IPS-15b (cell line): ENCODE data around the gene NMNAT1.
"Not testable (repeated sequence)": the region's sequence is repeated elsewhere in the genome, so short reads cannot be mapped to it uniquely, and the experiment has no call there.

Experiments used
- H3K27me3 ChIP-seq: one replicate; pipeline ENCODE4 v1.6.1; 2013; ENCODE audit warnings: low read length; ENCODE audit not compliant: control insufficient read depth, insufficient read depth
- H3K36me3 ChIP-seq: one replicate; pipeline ENCODE4 v1.6.1; 2013; ENCODE audit warnings: low read length; ENCODE audit not compliant: control insufficient read depth, insufficient read depth
- H3K4me1 ChIP-seq: one replicate; pipeline ENCODE4 v1.6.1; 2013; ENCODE audit warnings: mild to moderate bottlenecking, low read length; ENCODE audit not compliant: control insufficient read depth, insufficient read depth
- H3K4me3 ChIP-seq: one replicate; pipeline ENCODE4 v1.5.1; 2013; ENCODE audit warnings: low read depth, low read length
- H3K9ac ChIP-seq: one replicate; pipeline ENCODE4 v1.6.1; 2013; ENCODE audit warnings: low read depth, mild to moderate bottlenecking, low read length
- H3K9me3 ChIP-seq: one replicate; pipeline ENCODE4 v1.6.1; 2013; ENCODE audit warnings: mild to moderate bottlenecking, low read length; ENCODE audit not compliant: control insufficient read depth, insufficient read depth

Gene NMNAT1

DNA sequence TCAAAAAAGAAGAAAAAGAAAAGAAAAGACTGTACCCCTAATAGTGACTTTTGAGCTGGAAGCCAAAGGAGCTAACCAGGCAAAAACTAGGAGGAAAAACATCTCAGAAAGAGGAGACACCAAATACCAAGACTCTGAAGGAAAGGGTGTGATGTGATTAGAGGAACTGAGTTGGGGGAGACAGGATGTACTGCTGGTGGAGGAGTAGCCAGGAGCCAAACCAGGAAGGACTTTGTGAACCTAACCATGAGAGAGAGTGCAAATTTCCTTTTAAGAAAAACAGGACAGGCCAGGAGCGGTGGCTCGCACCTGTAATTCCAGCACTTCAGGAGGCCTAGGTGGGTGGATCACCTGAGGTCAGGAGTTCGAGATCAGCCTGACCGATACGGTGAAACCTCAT lies 49.6 kb downstream of the NMNAT1 start:
- peaks cover 3% of the 10 kb centered on the region for H3K4me1 ChIP-seq
- H3K27me3 ChIP-seq, result peaks cover 9% of the 10 kb centered on the region
- no peak overlapping the region for H3K4me3 ChIP-seq
- H3K9me3 ChIP-seq, result no peaks in the 10 kb centered on the region
- H3K9ac ChIP-seq, result no peak overlapping the region
- H3K36me3 ChIP-seq, result no peaks in the 10 kb centered on the region

DNA sequence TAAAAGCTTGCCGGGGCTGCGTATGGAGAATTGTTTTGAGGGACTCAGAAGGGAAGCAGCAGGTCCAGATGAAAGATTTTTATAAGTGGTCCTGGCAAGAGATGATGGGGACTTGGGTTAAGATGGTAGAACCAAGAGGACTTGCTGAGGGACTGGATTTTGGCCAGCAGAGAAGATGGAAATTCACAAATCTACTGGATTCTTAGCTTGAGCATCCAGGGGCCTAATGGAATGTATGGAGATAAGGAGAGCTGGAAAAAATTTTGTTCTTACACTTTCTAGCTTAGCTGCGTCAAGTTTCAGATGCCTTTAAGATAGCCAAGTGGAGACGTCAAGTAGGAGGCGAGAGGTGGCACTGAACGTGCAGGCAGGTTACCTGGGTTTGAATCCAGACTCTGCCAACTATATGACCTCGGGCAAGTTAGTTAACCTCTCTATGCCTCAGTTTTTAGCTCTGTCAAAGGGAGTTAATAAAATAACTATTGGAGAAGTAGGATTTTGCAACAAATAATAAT lies 50.3 kb downstream of the NMNAT1 start:
- H3K4me3 ChIP-seq, result no peak overlapping the region
- H3K9ac ChIP-seq, result no peak overlapping the region
- H3K4me1 ChIP-seq, result peaks cover 3% of the 10 kb centered on the region
- peaks cover 14% of the 10 kb centered on the region for H3K27me3 ChIP-seq
- no peaks in the 10 kb centered on the region for H3K9me3 ChIP-seq
- H3K36me3 ChIP-seq, result no peaks in the 10 kb centered on the region

DNA sequence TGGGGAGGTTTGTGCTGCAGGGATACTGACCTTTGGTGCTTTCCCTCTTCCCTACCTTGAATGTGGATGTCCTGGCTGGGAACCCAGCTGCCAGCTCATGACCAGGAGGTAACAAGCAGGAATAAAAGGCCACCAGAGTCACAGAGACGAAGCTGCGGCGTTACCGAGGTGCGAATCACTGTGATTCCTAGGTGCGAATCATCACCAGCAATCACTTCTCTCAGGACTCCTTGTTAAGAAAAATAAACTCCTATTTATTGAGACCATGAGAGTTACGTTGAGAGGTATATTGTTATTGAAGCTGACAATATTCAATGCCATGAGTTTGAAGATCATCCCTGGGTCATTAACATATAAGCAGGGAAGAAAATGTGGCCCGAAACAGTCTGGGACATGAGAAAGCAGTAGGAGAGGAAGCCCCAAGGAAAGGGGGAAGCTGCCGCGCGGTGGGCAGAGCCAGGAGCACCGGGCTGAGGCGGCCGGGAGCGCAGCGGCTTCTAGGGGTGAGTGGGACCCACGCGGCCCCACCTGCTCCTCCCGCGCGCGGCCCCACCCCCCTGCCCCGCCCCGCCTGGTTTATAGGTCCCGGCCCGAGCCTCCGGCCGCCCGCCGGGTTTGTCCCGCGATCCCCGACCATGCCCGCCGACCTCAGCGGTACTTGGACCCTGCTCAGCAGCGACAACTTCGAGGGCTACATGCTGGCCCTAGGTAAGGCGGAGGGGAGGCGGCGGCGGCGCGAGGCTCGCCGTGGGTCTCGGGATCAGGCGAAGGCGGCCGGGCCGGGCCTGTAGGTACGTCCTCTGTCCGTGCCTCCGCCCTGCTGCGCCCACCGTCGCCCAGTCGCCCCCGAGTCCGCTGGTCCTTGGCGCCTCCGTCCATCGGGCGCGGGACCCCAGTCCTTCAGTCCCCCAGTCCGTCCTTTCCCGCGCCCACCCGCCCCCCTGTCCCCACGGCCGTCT lies 53.6 kb downstream of the NMNAT1 start, which contains the start of gene RBP7:
TSS of gene RBP7 (plus strand) at position 605 of the 959 bp plus-strand sequence. CDS start at position 636, 31 bp downstream.
- Histone ChIP-seq H3K4me1 (peaks cover 3% of the 10 kb centered on the region), H3K9ac (peak within 1 kb of the TSS; percentile 47), H3K36me3 (no peaks in the 10 kb centered on the region), H3K4me3 (peak within 1 kb of the TSS; percentile 55), H3K9me3 (no peaks in the 10 kb centered on the region), H3K27me3 (peaks cover 18% of the 10 kb centered on the region)

DNA sequence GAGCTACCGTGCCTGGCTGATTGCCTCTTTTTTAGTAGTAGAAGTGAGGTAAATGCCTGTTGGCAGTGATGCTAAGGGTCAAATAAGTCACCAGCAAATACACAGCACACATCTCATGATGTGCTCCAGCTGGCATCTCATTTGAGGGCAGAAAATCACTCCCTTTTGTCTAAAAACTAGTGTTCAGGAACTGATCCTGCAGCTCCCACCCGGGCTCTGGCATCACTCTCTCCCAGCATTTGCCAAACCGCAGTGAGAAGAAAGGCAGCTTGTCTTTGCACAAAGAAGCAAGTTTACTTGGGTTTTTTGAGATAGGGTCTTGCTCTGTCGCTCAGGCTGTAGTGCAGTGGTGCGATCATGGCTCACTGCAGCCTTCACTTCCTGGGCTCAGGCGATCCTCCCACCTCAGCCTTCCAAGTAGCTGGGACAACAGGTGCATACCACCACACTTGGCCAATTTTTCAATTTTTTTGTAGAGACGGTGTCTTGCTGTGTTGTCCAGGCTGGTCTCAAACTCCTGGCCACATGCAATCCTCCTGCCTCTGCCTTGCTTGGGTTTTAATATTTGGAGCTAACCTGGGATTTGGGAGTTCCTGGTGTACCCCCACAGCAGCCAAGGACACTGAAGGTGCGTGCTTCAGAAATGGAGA lies 57.9 kb downstream of the NMNAT1 start:
- Histone ChIP-seq H3K4me3 (no peak overlapping the region), H3K4me1 (peaks cover 3% of the 10 kb centered on the region), H3K9ac (no peak overlapping the region), H3K27me3 (peaks cover 18% of the 10 kb centered on the region), H3K9me3 (no peaks in the 10 kb centered on the region), H3K36me3 (no peaks in the 10 kb centered on the region)

DNA sequence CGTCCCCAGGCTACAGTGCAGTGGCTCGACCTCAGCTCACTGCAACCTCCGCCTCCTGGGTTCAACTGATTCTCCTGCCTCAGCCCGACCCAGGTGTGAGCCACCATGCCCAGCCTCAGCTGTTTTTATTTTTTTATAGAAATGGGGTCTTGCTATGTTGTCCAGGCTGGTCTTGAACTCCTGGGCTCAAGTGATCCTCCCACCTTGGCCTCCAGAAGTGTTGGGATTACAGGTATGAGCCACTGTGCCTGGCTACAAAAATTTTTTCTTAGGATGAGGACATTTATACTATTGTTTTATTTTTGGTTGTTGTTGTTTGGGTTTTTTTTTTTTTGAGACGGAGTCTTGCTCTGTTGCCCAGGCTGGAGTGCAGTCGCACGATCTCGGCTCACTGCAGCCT lies 62.0 kb downstream of the NMNAT1 start:
- not testable (repeated sequence) for H3K4me1 ChIP-seq, H3K9me3 ChIP-seq, H3K36me3 ChIP-seq, H3K27me3 ChIP-seq, H3K4me3 ChIP-seq, H3K9ac ChIP-seq

DNA sequence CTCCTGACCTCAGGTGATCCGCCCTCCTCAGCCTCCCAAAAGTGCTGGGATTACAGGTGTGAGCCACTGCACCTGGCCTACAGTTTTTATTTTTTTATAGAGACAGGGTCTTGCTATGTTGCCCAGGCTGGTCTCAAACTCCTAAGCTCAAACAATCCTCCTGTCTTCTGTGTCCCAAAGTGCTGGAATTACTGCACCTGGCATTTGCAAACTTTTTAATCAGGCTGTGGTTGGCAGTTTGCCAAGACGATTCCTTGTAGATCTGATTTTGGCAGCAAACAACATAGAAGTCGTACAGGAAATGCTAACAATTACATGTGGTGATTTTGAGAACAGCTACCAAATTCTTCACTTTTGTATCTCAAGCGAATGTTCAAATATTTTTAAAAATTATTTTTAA lies 63.9 kb downstream of the NMNAT1 start:
- no peaks in the 10 kb centered on the region for H3K4me1 ChIP-seq
- no peak overlapping the region for H3K9ac ChIP-seq
- no peaks in the 10 kb centered on the region for H3K27me3 ChIP-seq
- H3K4me3 ChIP-seq, result no peak overlapping the region
- H3K9me3 ChIP-seq, result no peaks in the 10 kb centered on the region
- no peaks in the 10 kb centered on the region for H3K36me3 ChIP-seq

DNA sequence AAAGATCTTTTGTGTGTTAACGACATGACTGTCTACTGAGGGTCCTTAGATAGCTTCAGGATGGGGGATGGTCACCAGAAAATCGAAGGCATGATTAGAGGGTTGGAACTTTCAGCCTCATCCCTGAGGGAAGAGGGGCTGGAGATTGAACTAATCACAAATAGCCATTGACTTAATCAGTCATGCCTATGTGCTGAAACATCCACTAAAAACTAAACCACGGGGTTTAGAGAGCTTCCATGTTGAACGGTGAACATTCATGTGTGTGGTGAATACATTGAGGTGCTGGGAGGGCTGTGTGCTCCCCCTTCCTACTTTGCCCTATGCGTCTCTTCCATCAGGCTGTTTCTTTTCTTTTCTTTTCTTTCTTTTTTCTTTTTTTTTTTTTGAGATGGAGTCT lies 70.7 kb downstream of the NMNAT1 start:
- no peak overlapping the region for H3K9ac ChIP-seq
- H3K27me3 ChIP-seq, result no peaks in the 10 kb centered on the region
- no peaks in the 10 kb centered on the region for H3K36me3 ChIP-seq
- no peak overlapping the region for H3K4me3 ChIP-seq
- no peaks in the 10 kb centered on the region for H3K9me3 ChIP-seq
- H3K4me1 ChIP-seq, result no peaks in the 10 kb centered on the region

DNA sequence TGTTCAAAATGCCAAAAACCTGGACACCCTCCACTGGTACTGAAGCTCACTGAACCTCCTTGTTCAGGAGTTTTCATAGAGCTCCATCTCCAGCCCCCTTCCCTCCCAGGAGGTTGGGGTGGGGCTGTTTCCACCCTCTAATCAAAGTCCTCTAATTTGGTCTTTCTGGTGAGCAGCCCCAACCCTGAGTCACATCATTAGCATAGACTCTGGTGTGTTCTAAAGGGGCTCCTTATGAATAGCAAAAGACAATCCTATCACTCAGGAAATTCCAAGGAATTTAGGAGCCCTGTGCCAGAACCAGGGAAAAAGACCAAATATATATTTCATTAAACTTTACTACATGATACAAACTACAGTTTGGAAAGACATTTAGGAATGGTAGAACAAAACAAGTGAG lies 76.3 kb downstream of the NMNAT1 start:
- H3K36me3 ChIP-seq, result no peaks in the 10 kb centered on the region
- H3K9me3 ChIP-seq, result no peaks in the 10 kb centered on the region
- H3K4me3 ChIP-seq, result no peak overlapping the region
- H3K27me3 ChIP-seq, result no peaks in the 10 kb centered on the region
- no peaks in the 10 kb centered on the region for H3K4me1 ChIP-seq
- H3K9ac ChIP-seq, result no peak overlapping the region

DNA sequence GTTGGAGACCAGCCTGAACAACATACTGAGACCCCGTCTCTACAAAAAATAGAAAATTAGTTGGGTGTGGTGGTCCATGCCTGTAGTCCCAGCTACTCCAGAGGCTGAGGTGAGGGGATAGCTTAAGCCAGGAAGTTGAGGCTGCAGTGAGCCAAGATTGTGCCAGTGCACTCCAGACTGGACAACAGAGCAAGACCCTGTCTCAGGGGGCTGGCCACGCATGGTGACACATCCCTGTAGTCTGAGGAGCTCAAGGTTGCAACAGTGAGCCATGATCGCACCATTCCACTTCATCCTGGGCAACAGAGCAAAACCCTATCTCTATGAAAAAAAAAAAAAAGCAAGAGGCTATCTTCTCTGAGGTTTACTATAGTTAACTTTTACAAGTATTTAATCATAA lies 76.8 kb downstream of the NMNAT1 start:
- Histone ChIP-seq H3K4me1 (no peaks in the 10 kb centered on the region), H3K36me3 (no peaks in the 10 kb centered on the region), H3K4me3 (no peak overlapping the region), H3K27me3 (no peaks in the 10 kb centered on the region), H3K9me3 (no peaks in the 10 kb centered on the region), H3K9ac (no peak overlapping the region)

DNA sequence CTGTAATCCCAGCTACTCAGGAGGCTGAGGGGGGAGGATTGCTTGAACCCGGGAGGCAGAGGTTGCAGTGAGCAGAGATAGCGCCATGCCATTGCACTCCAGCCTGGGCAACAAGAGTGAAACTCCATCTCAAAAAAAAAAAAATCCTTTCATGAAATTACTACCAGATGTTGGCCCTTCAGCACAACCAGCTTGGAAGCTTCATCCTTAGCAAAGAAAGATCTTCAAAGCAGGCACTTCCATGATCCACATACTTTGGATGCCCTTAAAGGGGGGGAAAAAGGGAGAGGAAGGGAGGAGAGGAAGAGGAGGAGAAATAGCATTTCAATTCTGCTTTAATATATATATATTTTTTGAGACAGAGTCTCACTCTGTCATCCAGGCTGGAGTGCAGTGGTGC lies 77.4 kb downstream of the NMNAT1 start:
- H3K36me3 ChIP-seq, H3K4me3 ChIP-seq, H3K27me3 ChIP-seq, H3K9ac ChIP-seq, H3K9me3 ChIP-seq, H3K4me1 ChIP-seq: not testable (repeated sequence)

DNA sequence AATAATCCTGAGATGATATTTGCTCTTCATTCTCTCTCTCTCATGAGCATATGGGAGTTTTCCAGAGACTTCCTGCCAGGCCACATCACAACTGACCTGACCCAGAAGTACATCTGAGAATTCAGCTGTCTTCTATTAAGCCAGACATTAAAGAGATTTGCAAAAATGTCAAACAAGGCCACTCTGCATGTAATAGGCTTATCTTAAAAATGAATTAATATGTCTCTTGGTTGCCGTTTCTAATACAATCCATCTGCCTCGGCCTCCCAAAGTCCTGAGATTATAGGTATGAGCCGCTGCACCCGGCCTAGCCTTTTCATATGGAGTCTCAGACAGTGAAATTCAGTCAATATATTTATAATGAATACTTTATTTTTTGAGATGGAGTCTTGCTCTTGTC lies 78.7 kb downstream of the NMNAT1 start:
- H3K9me3 ChIP-seq, H3K9ac ChIP-seq, H3K36me3 ChIP-seq, H3K4me3 ChIP-seq, H3K27me3 ChIP-seq, H3K4me1 ChIP-seq: not testable (repeated sequence)

DNA sequence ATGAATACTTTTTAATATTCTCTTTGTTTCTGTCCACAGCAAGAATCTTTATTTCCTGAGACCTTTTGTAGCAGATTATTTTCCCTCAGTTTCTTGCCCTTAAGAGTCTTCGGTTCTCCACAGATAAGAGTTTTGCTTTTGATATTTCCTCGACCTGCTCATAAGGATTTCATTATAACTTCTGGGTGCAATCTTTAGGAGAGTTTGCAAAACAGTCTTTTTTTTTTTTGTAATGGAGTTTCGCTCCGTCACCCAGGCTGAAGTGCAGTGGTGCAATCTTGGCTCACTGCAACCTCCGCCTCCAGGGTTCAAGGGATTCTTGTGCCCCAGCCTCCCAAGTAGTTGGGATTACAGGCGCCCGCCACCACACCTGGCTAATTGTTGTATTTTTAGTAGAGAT lies 79.4 kb downstream of the NMNAT1 start:
- Histone ChIP-seq H3K9ac (no peak overlapping the region), H3K4me1 (no peaks in the 10 kb centered on the region), H3K4me3 (no peak overlapping the region), H3K36me3 (no peaks in the 10 kb centered on the region), H3K9me3 (no peaks in the 10 kb centered on the region), H3K27me3 (no peaks in the 10 kb centered on the region)
